Spinal cord (tissue), 10 donors: ENCODE data around the gene RAD51C. TPM values are rescaled to one million over a fixed set of nuclear protein-coding genes. Genes with fewer than 3 reads are reported as not detected.

Experiments used
- DNase-seq, 6 donors: peaks; one replicate each; pipeline versions ENCODE4 v3.0.0 to v3.0.0-alpha.2; 2013 to 2015; ENCODE audit warnings: low spot score in 6 of 6, low read depth in 4 of 6
- H3K27ac ChIP-seq: one replicate; pipeline ENCODE4 v1.5.1; 2013; ENCODE audit warnings: low read depth, low read length, control low read depth
- H3K27me3 ChIP-seq: one replicate; pipeline ENCODE4 v1.6.1; 2013; ENCODE audit warnings: low read length; ENCODE audit not compliant: control insufficient read depth, insufficient read depth
- H3K36me3 ChIP-seq: one replicate; pipeline ENCODE4 v1.6.1; 2013; ENCODE audit warnings: low read length; ENCODE audit not compliant: control insufficient read depth, insufficient read depth
- H3K4me1 ChIP-seq: one replicate; pipeline ENCODE4 v1.6.1; 2013; ENCODE audit warnings: low read length; ENCODE audit not compliant: control insufficient read depth, insufficient read depth
- H3K4me3 ChIP-seq: one replicate; pipeline ENCODE4 v1.5.1; 2013; ENCODE audit warnings: low read depth, low read length, control low read depth
- H3K9me3 ChIP-seq: one replicate; pipeline ENCODE4 v1.6.1; 2013; ENCODE audit warnings: low read length; ENCODE audit not compliant: control insufficient read depth, insufficient read depth
- WGBS: methylation state at CpG from one replicate; pipeline ENCODE4 v1.1.5; 2013; ENCODE audit warnings: missing lambda C conversion rate; ENCODE audit not compliant: insufficient coverage; 5-methylcytosine and 5-hydroxymethylcytosine counted together
- polyA plus RNA-seq, 2 donors: library from polyadenylated mRNA; unstranded; fragments of 120-200 nt; gene quantifications; one replicate each; pipeline ENCODE4 v1.2.1, GENCODE V29; 2013; ENCODE audit not compliant: insufficient read length in 2 of 2
- total RNA-seq, 2 donors: library from RNA; depleted of rRNA in 1 of 2; stranded (reverse); fragments of 120-200 nt in 1 of 2; fragments of >200 nt in 1 of 2; gene quantifications; one replicate each; pipeline versions ENCODE4 v1.2.3 to v1.2.4, GENCODE V29; 2013 to 2014
- donor health status: healthy.

RAD51C gene
- total and polyA plus RNA-seq, 4 donors: 32.7 to 51.6 (median 39.6) TPM

DNA sequence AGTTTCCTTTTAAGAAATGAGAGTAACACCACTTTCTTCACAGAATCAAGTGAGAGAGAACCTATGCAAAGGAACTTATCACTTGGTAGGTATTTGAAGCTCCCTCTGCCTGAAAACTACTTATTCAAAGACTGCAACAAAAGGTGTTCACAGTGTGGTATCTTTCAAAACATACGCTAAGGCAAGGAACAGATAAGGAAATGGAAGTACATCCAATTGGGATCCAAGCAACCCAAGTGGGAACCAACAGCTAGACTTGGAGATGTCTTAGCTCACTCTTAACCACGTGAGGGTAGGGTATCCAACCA, 62.8 kb downstream of the RAD51C start:
- WGBS: 20% methylated on average over 2 of the region's 2 CpGs
- DNase-seq: no peak
- peaks cover 19% of the 10 kb centered on the region for H3K4me1 ChIP-seq
- no peaks in the 10 kb centered on the region for H3K27me3 ChIP-seq
- H3K9me3 ChIP-seq: no peaks in the 10 kb centered on the region
- peaks cover 2% of the 10 kb centered on the region for H3K36me3 ChIP-seq
- no peak overlapping the region for H3K27ac ChIP-seq
- H3K4me3 ChIP-seq: peak overlapping the region; percentile 79

DNA sequence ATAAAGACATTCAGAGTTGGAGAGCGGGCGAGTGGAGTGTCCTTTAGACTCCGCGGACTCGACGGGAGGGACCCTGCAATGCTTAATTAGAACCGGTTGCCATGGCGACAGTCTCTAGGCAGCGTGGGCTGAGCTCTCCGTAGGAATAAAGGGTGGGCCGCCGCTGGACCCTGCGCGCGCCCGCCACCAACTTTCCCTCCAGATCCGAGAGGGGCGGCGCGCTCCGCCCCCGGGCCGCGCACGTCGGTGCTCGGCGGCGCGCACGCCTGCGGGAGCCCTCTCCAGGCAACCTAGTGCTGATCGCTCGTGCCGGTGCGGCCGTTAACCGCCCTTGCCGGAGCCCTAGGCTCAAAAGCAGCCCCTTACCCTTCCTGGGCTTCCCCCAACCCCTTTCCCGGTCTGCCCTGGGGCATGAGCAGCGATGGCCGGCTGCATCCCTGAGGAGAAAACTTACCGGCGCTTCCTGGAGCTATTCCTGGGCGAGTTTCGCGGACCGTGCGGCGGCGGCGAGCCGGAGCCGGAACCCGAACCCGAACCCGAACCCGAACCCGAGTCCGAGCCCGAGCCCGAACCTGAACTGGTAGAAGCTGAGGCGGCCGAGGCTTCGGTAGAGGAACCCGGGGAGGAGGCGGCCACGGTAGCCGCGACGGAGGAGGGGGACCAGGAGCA, 63.3 kb downstream of the RAD51C start, which contains the start of gene PPM1E:
Gene PPM1E, plus strand, starts transcription at position 278 of the 669 bp plus-strand sequence.
- no peaks in the 10 kb centered on the region for H3K27me3 ChIP-seq
- under 1% methylated on average over 71 of the region's 71 CpGs for WGBS
- peaks cover 19% of the 10 kb centered on the region for H3K4me1 ChIP-seq
- H3K4me3 ChIP-seq: peak within 1 kb of the TSS; percentile 79
- H3K9me3 ChIP-seq: no peaks in the 10 kb centered on the region
- DNase-seq: peak; percentile 81 to 98 (median 92)
- H3K36me3 ChIP-seq: peaks cover 2% of the 10 kb centered on the region
- H3K27ac ChIP-seq: peak within 1 kb of the TSS; percentile 75

DNA sequence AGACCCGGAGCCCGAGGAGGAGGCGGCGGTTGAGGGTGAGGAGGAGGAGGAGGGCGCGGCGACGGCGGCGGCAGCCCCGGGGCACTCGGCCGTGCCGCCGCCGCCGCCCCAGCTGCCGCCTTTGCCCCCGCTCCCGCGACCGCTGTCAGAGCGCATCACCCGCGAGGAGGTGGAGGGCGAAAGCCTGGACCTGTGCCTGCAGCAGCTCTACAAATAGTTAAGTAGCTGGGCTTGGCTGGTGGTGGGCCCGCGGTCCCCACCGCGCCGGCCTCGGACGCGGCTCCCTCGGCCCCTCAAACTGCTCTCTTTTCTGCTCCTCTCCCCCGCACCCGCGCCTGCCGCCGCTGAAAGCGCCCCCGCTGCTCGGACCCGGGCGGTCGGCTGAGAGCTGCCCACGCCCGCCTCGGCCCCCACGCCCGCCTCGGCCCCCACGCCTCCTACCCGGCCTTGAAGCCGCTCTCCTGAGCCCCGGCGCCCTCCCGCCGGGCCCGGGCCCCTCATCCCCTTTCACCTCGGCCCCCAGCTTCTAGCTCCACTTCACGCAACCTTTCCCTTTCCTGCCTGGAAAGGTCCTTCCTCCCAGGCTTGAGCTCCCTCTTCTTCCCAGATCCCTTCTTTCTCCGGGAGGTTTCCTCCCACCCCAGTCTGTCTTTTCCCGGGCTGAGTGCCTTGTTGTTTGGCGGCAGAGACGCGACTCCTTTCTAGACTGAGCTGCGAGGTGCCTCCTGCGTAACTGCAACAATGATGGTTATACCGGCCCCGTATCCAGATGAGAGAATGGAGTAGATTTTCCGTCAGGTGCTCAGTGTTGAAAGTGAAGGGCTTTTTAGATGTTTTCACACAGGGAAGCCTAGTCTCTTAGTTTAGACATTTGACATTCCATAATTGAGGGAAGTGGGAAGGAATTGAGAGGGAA, 64.1 kb downstream of the RAD51C start:
- Histone ChIP-seq H3K27ac (peak overlapping the region; percentile 48), H3K9me3 (no peaks in the 10 kb centered on the region), H3K4me1 (peaks cover 19% of the 10 kb centered on the region), H3K36me3 (peaks cover 2% of the 10 kb centered on the region), H3K4me3 (peak overlapping the region; percentile 79), H3K27me3 (no peaks in the 10 kb centered on the region)
- WGBS: under 1% methylated on average over 71 of the region's 72 CpGs
- peak in 3 of 6 donors; percentile 24 to 83 (median 73) for DNase-seq

DNA sequence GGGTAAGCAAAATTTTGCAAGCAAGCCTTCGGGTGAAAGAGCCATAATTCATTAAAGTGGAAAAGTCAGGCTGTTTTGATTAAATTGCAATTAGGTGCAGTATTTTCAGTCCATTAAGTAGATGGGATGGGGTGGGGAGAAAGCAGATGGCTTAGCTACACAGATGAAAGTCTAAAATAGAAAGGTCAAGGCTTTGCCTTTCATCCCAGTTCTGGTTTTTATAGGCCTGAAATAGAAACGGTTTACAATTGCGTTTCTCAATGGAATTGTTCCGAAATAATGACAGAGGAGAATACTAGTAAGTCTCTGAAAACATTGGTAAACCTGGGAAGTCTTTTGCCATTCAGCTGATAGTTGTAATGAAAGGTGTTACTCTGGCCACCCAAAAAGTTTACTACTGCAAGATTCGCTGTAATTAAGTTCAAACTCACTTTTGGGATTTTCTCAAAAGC, 64.8 kb downstream of the RAD51C start:
- H3K27ac ChIP-seq: no peak overlapping the region
- peak overlapping the region; percentile 79 for H3K4me3 ChIP-seq
- DNase-seq: peak in 1 of 6 donors; percentile 3
- peaks cover 2% of the 10 kb centered on the region for H3K36me3 ChIP-seq
- H3K4me1 ChIP-seq: peaks cover 19% of the 10 kb centered on the region
- H3K27me3 ChIP-seq: no peaks in the 10 kb centered on the region
- H3K9me3 ChIP-seq: no peaks in the 10 kb centered on the region
- 6% methylated on average over 4 of the region's 5 CpGs for WGBS

DNA sequence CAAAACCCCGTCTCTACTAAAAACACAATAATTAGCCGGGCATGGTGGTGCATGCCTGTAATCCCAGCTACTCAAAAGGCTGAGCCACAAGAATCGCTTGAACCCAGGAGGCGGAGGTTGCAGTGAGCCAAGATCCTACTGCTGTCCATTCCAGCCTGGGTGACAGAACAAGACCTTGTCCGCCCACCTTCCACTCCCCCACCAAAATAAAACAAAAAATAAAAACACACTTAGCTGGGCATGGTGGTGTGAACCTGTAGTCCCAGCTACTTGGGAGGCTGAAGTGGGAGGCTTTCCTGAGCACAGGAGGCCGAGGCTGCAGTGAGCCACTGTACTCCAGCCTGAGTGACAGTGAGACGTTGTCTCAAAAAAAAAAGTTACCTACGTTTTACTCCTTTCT, 66.5 kb downstream of the RAD51C start:
- Histone ChIP-seq H3K27me3 (no peaks in the 10 kb centered on the region), H3K9me3 (no peaks in the 10 kb centered on the region), H3K27ac (no peak overlapping the region), H3K4me3 (no peak overlapping the region), H3K36me3 (peaks cover 2% of the 10 kb centered on the region), H3K4me1 (peaks cover 19% of the 10 kb centered on the region)
- 93% methylated on average over 4 of the region's 8 CpGs for WGBS
- DNase-seq: no peak

DNA sequence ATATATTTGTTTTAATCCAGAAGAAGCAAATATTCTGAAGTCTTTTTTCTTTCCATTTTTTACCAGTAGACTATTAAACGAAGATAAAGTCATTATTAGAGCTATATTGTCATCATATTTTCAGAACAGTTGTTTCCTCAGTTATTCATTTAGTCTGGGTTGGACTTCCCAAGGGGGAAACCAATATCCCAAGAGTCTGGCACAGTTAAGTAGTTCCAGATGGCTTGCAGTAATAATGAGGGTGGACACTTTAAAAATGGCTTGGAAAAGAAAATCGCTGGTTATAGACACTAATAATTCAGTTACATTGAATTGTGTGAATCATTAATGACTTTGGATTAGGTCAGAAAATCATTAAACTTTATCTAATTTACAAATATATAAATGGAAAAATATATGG, 67.1 kb downstream of the RAD51C start:
- DNase-seq: no peak
- WGBS: no CpG with 5 or more reads among the region's 2 CpGs
- Histone ChIP-seq H3K36me3 (peaks cover 2% of the 10 kb centered on the region), H3K27ac (no peak overlapping the region), H3K27me3 (no peaks in the 10 kb centered on the region), H3K9me3 (no peaks in the 10 kb centered on the region), H3K4me3 (no peak overlapping the region), H3K4me1 (peaks cover 19% of the 10 kb centered on the region)

DNA sequence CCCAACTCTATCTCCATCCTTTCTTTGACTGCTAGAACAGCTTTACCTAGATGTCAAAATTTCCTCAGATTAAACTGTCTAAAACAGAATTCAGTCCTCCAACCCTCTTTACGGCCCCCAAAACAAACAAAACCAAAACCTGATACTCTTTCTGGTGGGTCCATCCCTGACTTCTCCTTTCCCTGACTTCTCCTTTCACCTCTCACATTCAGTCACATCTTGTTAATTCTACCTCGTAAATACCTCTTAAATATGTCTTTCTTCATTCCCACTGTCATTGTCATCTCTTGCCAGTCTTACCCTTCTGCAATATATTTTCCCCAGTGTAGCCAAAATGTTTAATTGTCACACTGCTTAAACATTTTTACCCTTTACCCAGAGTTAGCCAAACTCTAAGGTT, 67.8 kb downstream of the RAD51C start:
- H3K4me3 ChIP-seq: no peak overlapping the region
- no peak for DNase-seq
- WGBS: 86% methylated on average over 2 of the region's 2 CpGs
- no peak overlapping the region for H3K27ac ChIP-seq
- no peaks in the 10 kb centered on the region for H3K27me3 ChIP-seq
- no peaks in the 10 kb centered on the region for H3K9me3 ChIP-seq
- H3K36me3 ChIP-seq: peaks cover 2% of the 10 kb centered on the region
- H3K4me1 ChIP-seq: peaks cover 19% of the 10 kb centered on the region

DNA sequence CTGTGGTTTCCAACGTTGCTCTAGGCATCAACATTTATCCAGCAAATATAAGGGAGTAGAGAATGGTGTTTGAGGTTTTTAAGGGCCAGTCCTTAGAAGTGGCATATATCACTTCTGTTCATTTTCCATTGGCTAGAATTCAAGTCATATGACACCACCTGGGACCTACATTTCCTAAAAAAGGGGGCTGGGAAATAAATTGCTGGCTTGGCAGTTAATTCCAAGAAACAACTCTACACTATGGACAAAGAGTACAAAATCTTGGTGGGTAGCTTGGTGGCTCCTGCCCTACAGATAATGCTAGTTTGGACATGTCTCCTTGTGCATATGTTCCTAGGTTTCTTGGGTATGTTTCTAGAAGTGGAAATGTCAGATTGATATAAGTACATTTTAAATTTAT, 70.9 kb downstream of the RAD51C start:
- Histone ChIP-seq H3K36me3 (peaks cover 2% of the 10 kb centered on the region), H3K27me3 (no peaks in the 10 kb centered on the region), H3K4me1 (peaks cover 7% of the 10 kb centered on the region), H3K27ac (no peak overlapping the region), H3K9me3 (no peaks in the 10 kb centered on the region), H3K4me3 (no peak overlapping the region)
- no peak for DNase-seq
- no CpG with 5 or more reads among the region's 1 CpG for WGBS

DNA sequence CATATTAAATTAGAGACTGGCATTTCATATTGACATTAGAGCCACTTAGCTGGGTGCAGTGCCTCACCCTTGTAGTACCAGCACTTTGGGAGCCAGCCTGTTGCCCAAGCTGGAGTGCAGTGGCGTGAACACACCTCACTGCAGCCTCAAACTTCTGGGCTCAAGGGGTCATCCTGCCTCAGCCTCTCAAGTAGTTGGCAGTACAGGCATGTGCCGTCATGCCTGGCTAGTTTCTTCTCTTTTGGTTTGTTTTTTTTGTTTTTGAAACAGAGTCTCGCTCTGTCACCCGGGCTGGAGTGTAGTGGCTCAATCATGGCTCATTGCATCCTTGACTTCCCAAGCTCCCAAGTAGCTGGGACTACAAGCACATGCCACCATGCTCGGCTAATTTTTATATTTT, 72.0 kb downstream of the RAD51C start:
- Histone ChIP-seq H3K36me3 (no peaks in the 10 kb centered on the region), H3K4me1 (no peaks in the 10 kb centered on the region), H3K9me3 (no peaks in the 10 kb centered on the region), H3K4me3 (no peak overlapping the region), H3K27me3 (no peaks in the 10 kb centered on the region), H3K27ac (no peak overlapping the region)
- DNase-seq: no peak
- WGBS: 50% methylated on average over 2 of the region's 5 CpGs
